Transverse colon (tissue), 4 donors: ENCODE data around the gene EXD3. TPM values are rescaled to one million over a fixed set of nuclear protein-coding genes. Genes with fewer than 3 reads are reported as not detected.
"Not testable (repeated sequence)": the region's sequence is repeated elsewhere in the genome, so short reads cannot be mapped to it uniquely, and the experiment has no call there.

ENCODE experiments used
- DNase-seq: peaks from one replicate; pipeline ENCODE4 v3.0.0-alpha.2; 2019
- H3K27ac ChIP-seq, 4 donors: fragments of 200-600 bp; sonication (generic); 2 replicates each; pipeline ENCODE4 v1.5.1; 2016 to 2018; ENCODE audit warnings: inconsistent platforms in 4 of 4
- H3K27me3 ChIP-seq: fragments of 200-600 bp; sonication (generic); 2 replicates; pipeline ENCODE4 v1.5.1; 2017; ENCODE audit warnings: inconsistent platforms
- H3K36me3 ChIP-seq, 4 donors: fragments of 200-600 bp; sonication (generic); 2 replicates each; pipeline ENCODE4 v1.5.1; 2017 to 2019; ENCODE audit warnings: inconsistent platforms in 4 of 4
- H3K4me1 ChIP-seq, 4 donors: fragments of 200-600 bp; sonication (generic); 2 replicates each; pipeline ENCODE4 v1.5.1; 2017 to 2020; ENCODE audit warnings: inconsistent platforms in 4 of 4
- H3K4me3 ChIP-seq, 4 donors: fragments of 200-600 bp; sonication (generic); 1 replicate in 1 of 4; 2 replicates in 3 of 4; pipeline versions ENCODE4 v1.5.1 to v1.6.1; 2017 to 2019; ENCODE audit warnings: inconsistent platforms in 4 of 4
- H3K9me3 ChIP-seq, 2 donors: fragments of 200-600 bp; sonication (generic); 2 replicates each; pipeline ENCODE4 v1.5.1; 2017 to 2019; ENCODE audit warnings: inconsistent platforms in 2 of 2
- CTCF ChIP-seq, 5 experiments: fragments of 200-600 bp in 3 of 5; fragments of 450-650 bp in 2 of 5; sonication (generic) in 3 of 5; IDR thresholded peaks; 1 replicate in 2 of 5; 2 replicates in 3 of 5; pipeline ENCODE4 v1.5.1; 2016 to 2017; ENCODE audit warnings: antibody characterized with exemption in 5 of 5, inconsistent platforms in 3 of 5, mild to moderate bottlenecking in 2 of 5, moderate library complexity in 1 of 5
- EP300 ChIP-seq: sonication (generic); formaldehyde crosslinking; IDR thresholded peaks from one replicate; pipeline ENCODE4 v1.6.1; 2017; ENCODE audit warnings: antibody characterized with exemption, low read depth
- POLR2A ChIP-seq: fragments of 450-650 bp; IDR thresholded peaks from one replicate; pipeline ENCODE4 v1.6.1; 2016; ENCODE audit warnings: antibody characterized with exemption, mild to moderate bottlenecking, moderate library complexity
- POLR2AphosphoS5 ChIP-seq, 3 donors: sonication (generic); formaldehyde crosslinking; IDR thresholded peaks; one replicate each; pipeline ENCODE4 v1.6.1; 2016; ENCODE audit warnings: antibody characterized with exemption in 3 of 3
- WGBS, 2 donors: methylation state at CpG; one replicate each; pipeline ENCODE4 v1.1.5; 2018; ENCODE audit warnings: low coverage in 1 of 2; 5-methylcytosine and 5-hydroxymethylcytosine counted together
- in situ Hi-C, 4 donors: fragments of 200-750 bp; cut with MboI; loops; one replicate each; pipeline versions ENCODE4 v1.15.0 to v1.15.1; 2017; ENCODE audit warnings: low sequenced_read_pairs in 3 of 4, low pct_ligation_motif_present in 1 of 4, low pct_unique_long_range_greater_than_20kb in 1 of 4
- intact Hi-C: fragments of 100-400 bp; cut with DNase I; formaldehyde crosslinking; loops from one replicate; pipeline ENCODE4 v1.15.1; 2023; ENCODE audit warnings: low total_unique reads
- total RNA-seq, 4 donors: library from RNA; depleted of rRNA; stranded (reverse); fragments of >200 nt; gene quantifications; one replicate each; pipeline ENCODE4 v1.1.0, GENCODE V29; 2016

The EXD3 gene
- total RNA-seq, 4 donors from 2014 or later, result 47.6 to 228 (median 74.2) TPM

- peak overlapping the region in 3 of 4 donors; percentile 25 to 44 (median 35) for H3K4me3 ChIP-seq
- peaks cover 13 to 25% (median 21%) of the 10 kb centered on the region in 4 donors for H3K4me1 ChIP-seq
- WGBS, 2 donors, result 88% methylated on average over 26 of the region's 43 CpGs; no CpG with 5 or more reads in 1 of the 2 donors
- H3K27me3 ChIP-seq, result no peaks in the 10 kb centered on the region
- peak overlapping the region in 3 of 4 donors; percentile 27 to 65 (median 55) for H3K27ac ChIP-seq
- intact Hi-C loops, result no loop called here
- in situ Hi-C loops, result no loop called here
- no peak for TF ChIP-seq CTCF (IDR thresholded peaks at IDR 0.05)
- no peak for TF ChIP-seq POLR2AphosphoS5 (IDR thresholded peaks at IDR 0.05)
- H3K36me3 ChIP-seq, result no peaks in the 10 kb centered on the region
- H3K9me3 ChIP-seq, result no peaks in the 10 kb centered on the region
- DNase-seq, result peak; percentile 23
Measured at GRCh38 chr9:137452761-137453642, 30.0 kb upstream of the EXD3 start.

GRCh38 chr9:137452006-137452760 is 29.2 kb upstream of the EXD3 start:
- Histone ChIP-seq H3K27me3 (no peaks in the 10 kb centered on the region), H3K27ac (no peak overlapping the region), H3K36me3 (no peaks in the 10 kb centered on the region), H3K9me3 (no peaks in the 10 kb centered on the region), H3K4me3 (no peak overlapping the region), H3K4me1 (peaks cover 13 to 19% (median 17%) of the 10 kb centered on the region in 4 donors)
- DNase-seq, result peak; percentile 11
- 90% methylated on average over 14 of the region's 17 CpGs; no CpG with 5 or more reads in 1 of the 2 donors for whole genome bisulfite sequencing, 2 donors
- intact Hi-C loops, result no loop called here
- no peak for TF ChIP-seq CTCF (IDR thresholded peaks at IDR 0.05)
- TF ChIP-seq POLR2A, result no peak
- TF ChIP-seq EP300, result no peak
- no peak for TF ChIP-seq POLR2AphosphoS5 (IDR thresholded peaks at IDR 0.05)
- in situ Hi-C loops, result no loop called here

DNA sequence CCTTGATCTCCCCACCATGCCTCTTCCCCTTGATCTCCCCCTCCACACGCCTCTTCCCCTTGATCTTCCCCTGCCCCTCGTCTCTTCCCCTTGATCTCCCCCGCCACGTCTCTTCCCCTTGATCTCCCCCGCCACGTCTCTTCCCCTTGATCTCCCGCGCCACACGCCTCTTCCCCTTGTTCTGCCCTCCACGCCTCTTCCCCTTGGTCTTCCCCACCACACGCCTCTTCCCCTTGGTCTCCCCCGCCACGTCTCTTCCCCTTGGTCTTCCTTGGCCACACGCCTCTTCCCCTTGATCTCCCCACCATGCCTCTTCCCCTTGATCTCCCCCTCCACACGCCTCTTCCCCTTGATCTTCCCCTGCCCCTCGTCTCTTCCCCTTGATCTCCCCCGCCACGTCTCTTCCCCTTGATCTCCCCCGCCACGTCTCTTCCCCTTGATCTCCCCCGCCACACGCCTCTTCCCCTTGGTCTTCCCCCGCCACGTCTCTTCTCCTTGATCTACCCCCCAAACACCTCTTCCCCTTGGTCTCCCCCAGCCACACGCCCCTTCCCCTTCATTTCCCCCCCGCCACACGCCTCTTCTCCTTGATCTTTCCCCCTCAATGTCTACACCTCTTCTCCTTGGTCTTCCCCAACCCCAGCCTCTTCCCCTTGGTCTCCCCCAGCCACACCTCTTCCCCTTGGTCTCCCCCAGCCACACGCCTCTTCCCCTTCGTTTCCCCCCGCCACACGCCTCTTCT is 28.5 kb upstream of the EXD3 start:
- in situ Hi-C loops, H3K27me3 ChIP-seq, H3K4me3 ChIP-seq, H3K27ac ChIP-seq, intact Hi-C loops, DNase-seq, H3K9me3 ChIP-seq, H3K36me3 ChIP-seq: not testable (repeated sequence)
- WGBS, 2 donors, result 87% methylated on average over 4 of the region's 31 CpGs; no CpG with 5 or more reads in 1 of the 2 donors
- peaks cover 13 to 19% (median 17%) of the 10 kb centered on the region in 4 donors for H3K4me1 ChIP-seq

GRCh38 chr9:137450539-137451222 is 27.7 kb upstream of the EXD3 start:
- intact Hi-C loops, result not testable (repeated sequence)

More at GRCh38 chr9:137450539-137451222, 27.7 kb upstream of the EXD3 start:
- H3K9me3 ChIP-seq, DNase-seq, H3K36me3 ChIP-seq, H3K4me3 ChIP-seq, in situ Hi-C loops, H3K27ac ChIP-seq, H3K27me3 ChIP-seq: not testable (repeated sequence)
- H3K4me1 ChIP-seq, result peaks cover 13 to 22% (median 20%) of the 10 kb centered on the region in 4 donors
- WGBS, 2 donors, result 90% methylated on average over 9 of the region's 24 CpGs; no CpG with 5 or more reads in 1 of the 2 donors
